NAMALWA (cell line): ENCODE results near the gene ZNF484.
A peak's percentile ranks its signal among the peaks of the same experiment; 100 is the strongest.
"Not testable (repeated sequence)": the region's sequence is repeated elsewhere in the genome, so short reads cannot be mapped to it uniquely, and the experiment has no call there.

Source experiments
- DNase-seq: peaks from one replicate; pipeline ENCODE4 v3.0.0-alpha.2; 2015; ENCODE audit warnings: low spot score

The ZNF484 gene

DNA sequence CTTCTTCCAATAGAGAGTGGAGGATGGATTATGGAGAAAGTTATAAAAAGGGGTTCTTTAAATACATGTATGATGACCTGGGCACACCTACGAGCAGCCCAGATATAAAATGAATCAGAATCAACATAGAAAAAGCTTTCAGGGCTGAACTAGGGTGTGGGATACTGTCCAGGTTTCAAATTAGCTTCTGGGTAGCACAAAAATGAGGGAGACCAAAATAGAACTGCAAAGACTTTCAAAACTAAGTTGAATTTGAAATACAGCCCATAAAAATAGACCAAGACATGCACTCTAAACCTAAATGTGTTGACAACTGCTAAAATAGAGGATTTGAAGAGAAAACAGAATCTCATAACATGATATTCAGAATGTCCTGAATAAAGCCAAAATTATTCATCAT lies 17.0 kb downstream of the ZNF484 start:
- DNase-seq, result no peak

GRCh38 chr9:92857236-92857635 lies 20.6 kb downstream of the ZNF484 start:
- DNase-seq, result no peak

DNA sequence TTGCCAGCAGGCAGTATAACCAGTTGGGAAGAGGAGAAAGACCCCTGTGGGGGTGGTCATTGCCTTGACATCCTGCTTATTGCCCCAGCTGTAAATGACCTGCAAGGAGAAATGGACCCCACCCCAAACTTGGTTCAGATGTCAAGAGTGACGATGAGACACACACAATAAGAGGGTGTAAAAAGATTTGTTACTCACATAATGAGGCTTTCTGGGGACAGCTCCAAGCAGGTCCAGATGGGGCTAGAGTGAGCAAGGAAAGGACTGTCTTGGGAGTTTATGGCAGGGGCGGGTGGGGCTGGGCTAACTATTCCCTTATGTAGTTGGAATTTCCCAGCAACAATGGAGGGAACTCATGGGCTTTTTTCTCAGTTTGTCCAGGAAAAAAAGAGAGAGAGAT lies 24.1 kb downstream of the ZNF484 start:
- DNase-seq, result no peak

DNA sequence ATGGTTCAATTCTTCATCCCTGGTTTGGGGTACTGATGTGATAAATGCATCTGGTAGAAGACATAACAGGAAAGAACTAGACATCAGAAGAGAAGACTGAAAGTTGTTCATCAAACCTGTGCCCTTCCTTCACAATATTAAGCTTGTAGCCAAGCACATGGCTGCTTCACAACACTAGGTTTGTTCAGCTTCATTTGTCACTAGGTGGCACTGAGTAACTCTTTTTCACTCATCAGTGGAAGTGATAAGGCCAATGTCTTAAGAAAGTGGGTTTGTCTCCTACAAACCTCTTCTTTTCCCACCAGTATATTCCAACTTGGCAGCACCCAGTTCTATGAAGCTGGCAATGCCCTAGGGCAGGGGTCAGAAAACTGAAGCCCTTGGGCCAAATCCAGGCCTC lies 26.9 kb downstream of the ZNF484 start:
- peak; percentile 17 for DNase-seq

DNA sequence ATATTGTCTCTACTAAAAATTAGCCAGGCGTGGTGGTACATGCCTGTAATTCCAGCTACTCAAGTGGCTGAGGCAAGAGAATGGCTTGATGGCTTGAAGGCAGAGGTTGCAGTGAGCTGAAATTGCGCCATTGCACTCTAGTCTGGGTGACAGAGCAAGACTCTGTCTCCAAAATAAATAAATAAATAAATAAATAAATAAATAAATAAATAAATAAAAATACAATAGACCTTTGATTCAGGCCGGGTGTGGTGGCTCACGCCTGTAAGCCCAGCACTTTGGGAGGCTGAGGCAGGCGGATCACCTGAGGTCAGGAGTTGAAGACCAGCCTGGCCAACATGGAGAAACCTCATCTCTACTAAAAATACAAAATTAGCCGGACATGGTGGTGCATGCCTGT lies 29.1 kb downstream of the ZNF484 start:
- not testable (repeated sequence) for DNase-seq

- no peak for DNase-seq
Measured at GRCh38 chr9:92846662-92847145, 31.1 kb downstream of the ZNF484 start.

GRCh38 chr9:92838411-92838810 lies 39.4 kb downstream of the ZNF484 start:
- DNase-seq, result not testable (repeated sequence)

DNA sequence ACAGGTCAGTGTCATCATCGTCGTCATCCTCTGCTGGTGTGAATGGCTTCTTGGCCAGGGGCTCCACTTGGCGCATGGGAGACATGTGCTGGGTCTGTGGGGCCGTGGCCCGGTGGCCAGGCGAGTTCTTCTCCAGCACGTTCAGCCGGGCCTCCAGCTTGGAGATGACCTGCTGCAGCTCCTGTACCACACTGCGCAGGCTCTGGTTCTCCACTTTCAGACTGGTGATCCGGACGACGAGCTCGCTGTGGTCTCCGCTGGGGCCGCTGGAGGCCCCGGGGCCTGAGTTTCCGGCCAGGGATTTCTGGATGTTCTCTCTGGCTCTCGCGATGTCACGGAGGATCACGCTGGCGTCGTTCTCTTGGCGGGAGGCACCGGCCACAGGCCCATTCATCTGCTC lies 40.6 kb downstream of the ZNF484 start:
- no peak for DNase-seq

- DNase-seq, result peak; percentile 36
Measured at GRCh38 chr9:92829420-92829819, 48.4 kb downstream of the ZNF484 start.

DNA sequence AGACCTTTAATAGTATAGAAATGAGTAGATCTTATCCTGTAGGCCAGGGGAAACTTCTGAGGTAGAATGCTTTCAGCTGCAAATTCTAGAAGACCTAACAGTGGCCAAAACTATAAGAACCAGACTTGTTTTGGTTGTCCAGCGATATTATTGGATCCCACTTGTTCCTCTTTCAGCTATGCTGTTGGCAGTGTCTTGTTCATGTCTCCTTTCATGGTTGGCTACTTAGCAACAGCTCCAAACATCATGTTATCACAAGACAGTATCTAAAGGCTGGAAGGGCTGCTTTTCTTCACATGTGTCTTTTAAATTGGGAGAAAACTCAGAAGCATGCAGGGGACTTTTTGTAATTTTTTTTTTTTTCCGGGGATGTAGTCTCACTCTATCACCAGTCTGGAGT lies 52.8 kb downstream of the ZNF484 start:
- peak; percentile 64 for DNase-seq

DNA sequence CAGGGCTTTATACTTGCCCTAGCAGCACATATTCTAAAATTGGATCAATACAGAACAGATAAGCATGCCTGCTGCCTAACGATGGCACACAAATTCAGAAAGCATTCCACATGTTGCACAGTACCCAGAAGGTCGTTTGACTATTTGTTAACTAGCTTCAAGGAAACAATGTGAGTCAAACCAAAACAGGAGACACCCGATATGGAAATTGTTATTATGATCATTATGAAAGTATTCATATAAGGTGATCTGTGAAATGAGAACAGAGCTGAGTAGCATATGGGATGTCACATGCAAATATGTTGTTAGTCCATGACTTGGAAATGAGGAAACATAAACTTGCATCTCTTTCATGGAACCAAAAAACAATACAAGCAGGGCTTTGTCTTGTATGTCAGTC lies 56.9 kb downstream of the ZNF484 start:
- DNase-seq, result no peak

- DNase-seq, result not testable (repeated sequence)
Measured at GRCh38 chr9:92819898-92820297, 57.9 kb downstream of the ZNF484 start.

GRCh38 chr9:92809629-92810326 lies 68.1 kb downstream of the ZNF484 start:
- not testable (repeated sequence) for DNase-seq

DNA sequence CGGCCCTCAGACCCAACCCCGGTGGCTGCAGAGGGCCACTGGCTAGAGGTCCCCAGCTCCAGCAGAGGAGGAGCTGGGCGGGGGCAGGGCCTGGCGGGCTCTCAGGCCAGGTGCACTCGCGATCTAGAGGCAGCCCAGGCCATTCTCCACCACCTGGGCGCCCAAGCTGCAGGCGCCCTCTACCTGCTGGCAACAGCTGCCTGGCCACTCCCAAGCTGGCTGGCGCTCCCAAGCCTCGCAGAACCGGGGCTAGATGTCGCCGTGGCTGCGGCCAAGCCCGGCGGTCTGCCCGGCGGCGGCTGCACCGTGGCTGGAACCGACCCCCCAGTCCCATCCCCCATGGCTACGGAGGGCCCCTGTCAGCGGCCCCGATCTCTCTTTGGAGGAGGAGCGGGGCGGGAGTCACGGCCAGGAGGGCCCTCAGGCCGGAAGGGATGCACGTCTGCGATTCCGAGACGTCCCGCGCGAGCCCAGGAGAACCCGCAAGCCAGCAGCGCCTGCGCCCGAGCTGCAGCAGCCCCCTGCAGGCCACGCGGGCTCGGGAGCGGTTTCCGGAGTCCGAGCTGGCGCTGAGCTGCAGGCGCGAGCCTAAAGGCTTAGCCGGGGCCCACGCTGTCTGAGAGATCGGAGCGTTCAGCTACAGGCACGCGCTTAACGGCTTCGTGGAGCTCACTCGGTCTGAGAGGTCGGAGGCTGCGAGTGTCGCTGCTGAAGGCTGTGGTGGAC lies 68.9 kb downstream of the ZNF484 start:
- DNase-seq, result no peak

- no peak for DNase-seq
Measured at GRCh38 chr9:92807757-92808725, 69.8 kb downstream of the ZNF484 start.

DNA sequence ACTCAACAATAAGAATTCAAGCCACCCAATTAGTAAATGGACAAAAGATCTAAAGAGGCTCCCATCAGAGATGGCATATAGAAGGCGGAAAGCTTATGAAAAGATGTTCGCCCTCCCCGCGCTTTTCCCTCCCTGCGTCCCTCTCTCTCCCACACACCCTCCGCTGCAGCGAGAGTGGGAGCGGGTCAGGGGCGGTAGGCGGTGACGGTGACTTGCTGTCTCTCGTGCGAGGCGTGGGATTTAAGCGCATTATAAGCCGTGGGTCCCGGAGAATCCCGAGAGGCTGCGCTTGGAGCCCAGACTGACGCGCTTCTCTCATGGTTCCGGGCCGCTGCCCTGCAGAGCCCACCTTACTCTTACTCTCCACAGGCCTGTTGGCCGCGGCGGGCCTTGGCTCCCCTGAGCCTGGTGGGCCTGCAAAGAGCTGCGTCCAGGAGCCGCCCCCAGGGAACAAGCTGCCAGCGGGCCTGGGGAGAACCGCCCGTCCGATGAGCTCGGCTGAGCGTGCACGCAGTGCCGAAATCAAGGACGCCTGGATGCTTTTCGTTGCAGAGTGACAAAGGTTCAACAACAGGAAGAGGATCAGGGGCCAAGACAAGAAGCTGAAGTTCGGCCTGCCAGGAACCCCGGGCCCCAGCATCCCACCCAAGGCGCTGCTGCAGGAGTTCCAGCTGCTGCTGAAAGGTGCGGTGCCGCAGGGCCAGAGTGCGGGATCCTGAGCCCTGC lies 70.6 kb downstream of the ZNF484 start:
- DNase-seq, result no peak

DNA sequence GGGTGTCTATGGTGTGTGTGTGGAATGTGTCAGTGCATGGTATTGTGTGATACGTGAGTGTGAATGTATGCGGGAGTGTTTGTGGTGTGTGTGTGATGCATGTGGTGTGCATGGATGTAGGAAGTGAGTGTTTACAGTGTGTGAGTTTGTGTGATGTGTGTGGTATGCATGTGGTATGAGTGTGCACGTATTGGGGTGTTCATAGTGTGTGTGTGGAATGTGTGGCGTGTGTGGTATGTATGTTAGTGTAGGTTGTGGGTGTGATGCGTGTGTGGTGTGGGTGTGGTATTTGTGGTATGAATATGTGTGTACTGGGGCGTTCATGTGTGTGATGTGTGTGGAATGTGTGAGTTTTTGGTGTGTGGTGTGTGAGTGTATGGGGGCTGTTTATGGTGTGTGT lies 73.1 kb downstream of the ZNF484 start:
- DNase-seq, result no peak

DNA sequence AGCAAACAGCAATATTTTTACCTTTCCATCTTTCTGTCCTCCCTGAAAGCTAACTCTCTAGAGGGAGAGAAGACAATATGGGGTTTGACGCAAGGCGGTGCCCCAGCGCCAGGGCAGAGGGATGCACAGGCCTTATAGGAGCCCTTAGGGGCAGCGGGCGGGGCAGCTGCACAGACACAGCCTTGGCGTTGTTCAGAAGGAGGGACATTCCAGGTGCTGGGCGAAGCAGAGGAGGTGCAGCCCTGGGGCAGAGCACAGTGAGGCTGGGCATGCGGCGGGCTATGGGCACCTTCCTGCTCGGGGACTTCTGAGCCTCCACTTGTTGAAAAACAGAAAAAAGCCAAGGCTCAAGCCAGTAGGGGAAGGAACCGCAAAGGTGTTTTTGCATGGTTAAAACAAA lies 79.5 kb downstream of the ZNF484 start:
- DNase-seq, result no peak

DNA sequence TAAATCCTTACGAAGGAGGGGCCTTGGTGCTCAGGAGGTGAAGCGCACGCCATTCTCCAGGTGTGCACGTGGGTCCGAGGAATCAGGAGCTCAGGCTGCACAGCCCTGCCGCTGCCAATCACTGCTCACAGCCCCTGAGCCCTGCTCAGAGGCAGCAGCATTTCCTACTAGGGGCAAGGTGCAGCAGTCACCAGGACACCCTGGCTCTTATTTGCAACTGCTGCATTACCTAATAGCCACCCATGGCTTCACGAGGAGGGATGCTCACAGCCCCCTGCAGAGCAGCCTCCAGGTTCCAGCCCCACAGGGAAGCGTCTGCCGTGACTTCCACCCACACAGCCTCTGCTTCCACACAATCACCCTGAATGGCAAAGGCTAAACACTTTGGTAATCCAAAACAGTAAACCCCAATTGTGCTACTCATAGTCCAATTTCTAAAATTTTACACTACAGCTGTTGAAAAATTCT lies 81.5 kb downstream of the ZNF484 start:
- DNase-seq, result not testable (repeated sequence)

DNA sequence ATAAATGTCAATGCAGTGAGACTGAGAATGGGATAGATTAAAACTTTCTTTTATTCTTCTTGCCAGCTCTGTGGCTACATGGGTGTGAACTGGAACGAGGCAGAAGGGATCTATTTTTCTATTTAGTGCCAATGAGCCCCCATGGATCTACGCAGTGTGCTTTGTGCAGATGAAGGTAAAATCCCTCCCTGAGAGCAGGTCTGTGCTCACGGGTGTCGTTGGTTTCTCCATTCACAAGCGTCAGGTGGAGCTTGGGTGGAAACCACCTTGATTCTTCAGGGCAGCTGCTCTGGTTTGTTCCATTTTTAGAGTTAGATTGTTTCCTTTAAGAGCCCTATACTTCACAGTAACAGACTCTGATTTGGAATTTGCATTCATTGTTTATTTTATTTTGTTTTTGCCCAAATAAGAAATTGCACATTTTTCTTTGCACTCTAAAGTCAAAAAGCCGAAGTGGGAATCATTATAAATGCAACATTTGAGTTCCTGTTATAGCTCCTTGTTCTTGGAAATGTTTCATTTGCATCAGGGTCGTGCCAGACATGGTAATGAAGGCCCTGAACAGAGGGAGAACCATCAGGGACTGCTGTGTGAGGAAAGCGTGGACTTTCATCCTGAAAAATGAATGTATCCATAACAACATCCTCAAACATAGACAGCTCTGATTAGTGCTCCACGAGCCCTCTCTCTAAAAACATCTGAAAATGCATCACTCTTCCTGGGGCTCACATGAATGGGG lies 82.1 kb downstream of the ZNF484 start:
- no peak for DNase-seq
